ENCODE data around the gene NCKAP1.

Gene NCKAP1

DNA sequence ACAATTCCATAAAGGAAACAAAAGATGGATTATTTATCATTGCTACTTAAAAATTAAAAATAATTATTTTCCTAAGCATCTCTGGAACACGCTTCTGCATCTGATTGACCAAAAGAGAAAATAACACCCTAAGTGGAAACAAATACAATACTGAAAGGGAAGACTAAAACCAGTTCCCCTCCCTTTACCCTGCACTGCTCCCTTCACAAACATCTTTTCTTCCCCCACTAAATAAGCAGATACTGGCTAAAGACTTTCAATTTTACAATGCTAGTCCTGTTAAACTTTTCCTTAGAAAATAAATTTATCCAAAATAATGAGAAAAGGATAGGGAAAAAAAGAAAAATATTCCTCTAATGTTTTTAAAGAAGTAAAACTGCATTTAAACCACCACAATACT is 4.3 kb downstream of the NCKAP1 start:
- H3F3A ChIP-seq (ENCODE audit: insufficient read depth, low read length), result peaks cover 9% of the 10 kb centered on the region; the same call in 1 of the 2 replicates
- no peak overlapping the region for H3K27ac ChIP-seq (ENCODE audit: low read length)
- H3K27me3 ChIP-seq (replicated peaks; ENCODE audit: insufficient read depth, low read length), result peaks cover 89% of the 10 kb centered on the region
- H3K9me3 ChIP-seq (replicated peaks; ENCODE audit: insufficient read depth, low read length), result no peaks in the 10 kb centered on the region
- no peaks in the 10 kb centered on the region for H3K36me3 ChIP-seq (replicated peaks; ENCODE audit: insufficient read depth, low read length)
- H2AFZ ChIP-seq (ENCODE audit: low read length), result no peak overlapping the region
- no peaks in the 10 kb centered on the region for H3K9me2 ChIP-seq (replicated peaks; ENCODE audit: insufficient read depth, low read length)
- no peaks in the 10 kb centered on the region for H3K79me2 ChIP-seq (ENCODE audit: low read length)
- no peak overlapping the region for H3K4me3 ChIP-seq (ENCODE audit: low read length)
- TF ChIP-seq EZH2phosphoT487 (IDR thresholded peaks at IDR 0.05; ENCODE audit: low read length) (no peak), EZH2 (optimal IDR thresholded peaks at IDR 0.05; ENCODE audit: low read depth, low read length) (no peak)
- TF ChIP-seq, protein P1, sequence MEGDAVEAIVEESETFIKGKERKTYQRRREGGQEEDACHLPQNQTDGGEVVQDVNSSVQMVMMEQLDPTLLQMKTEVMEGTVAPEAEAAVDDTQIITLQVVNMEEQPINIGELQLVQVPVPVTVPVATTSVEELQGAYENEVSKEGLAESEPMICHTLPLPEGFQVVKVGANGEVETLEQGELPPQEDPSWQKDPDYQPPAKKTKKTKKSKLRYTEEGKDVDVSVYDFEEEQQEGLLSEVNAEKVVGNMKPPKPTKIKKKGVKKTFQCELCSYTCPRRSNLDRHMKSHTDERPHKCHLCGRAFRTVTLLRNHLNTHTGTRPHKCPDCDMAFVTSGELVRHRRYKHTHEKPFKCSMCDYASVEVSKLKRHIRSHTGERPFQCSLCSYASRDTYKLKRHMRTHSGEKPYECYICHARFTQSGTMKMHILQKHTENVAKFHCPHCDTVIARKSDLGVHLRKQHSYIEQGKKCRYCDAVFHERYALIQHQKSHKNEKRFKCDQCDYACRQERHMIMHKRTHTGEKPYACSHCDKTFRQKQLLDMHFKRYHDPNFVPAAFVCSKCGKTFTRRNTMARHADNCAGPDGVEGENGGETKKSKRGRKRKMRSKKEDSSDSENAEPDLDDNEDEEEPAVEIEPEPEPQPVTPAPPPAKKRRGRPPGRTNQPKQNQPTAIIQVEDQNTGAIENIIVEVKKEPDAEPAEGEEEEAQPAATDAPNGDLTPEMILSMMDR (IDR thresholded peaks at IDR 0.05; ENCODE audit: low read length), result no peak
- peaks cover 7% of the 10 kb centered on the region for H3K4me1 ChIP-seq (ENCODE audit: low read length)
- H4K20me1 ChIP-seq (ENCODE audit: insufficient read depth, low read length), result peaks cover 19% of the 10 kb centered on the region
- H3K9ac ChIP-seq (ENCODE audit: low read length), result no peak overlapping the region
- DNase-seq, result no peak
- H3K4me2 ChIP-seq (ENCODE audit: low read depth, low read length), result no peak overlapping the region

DNA sequence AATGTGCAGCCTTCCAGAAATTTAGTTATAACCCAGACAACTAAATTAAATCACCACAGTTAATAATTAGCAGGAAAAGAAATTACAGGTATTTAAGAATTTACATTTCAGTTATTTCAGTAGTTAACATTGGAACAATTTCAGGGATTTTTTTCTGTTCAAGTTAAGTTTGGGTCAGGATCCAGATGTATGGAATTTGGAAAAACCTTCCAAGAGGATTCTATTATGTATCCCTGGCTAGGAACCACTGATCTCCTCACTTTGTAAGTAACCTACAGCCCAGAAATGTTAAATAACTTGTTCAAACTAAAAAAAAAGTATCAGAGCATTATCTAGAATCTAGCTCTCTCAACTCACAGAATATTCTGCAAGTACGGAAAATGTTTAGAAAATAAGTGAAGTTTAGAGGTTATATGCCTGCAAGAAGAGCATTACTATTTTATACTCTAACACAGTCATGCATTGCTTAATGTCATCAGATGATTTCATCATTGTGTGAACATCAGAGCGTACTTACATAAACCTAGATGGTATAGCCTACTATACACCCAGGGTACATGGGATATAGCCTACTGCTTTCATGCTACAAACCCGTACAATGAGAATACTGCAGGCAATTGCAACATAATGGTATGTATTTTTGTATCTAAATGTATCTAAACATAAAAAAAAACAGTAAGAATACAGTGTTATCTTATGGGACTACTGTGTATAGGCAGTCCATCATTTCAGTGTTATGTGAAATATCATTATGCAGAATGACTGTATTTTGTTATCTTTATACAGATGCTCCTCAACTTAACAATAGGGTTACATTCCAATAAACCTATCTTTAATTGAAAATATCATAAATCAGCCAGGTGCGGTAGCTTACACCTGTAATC is 6.1 kb downstream of the NCKAP1 start:
- no peak overlapping the region for H3K4me2 ChIP-seq (ENCODE audit: low read depth, low read length)
- DNase-seq, result no peak
- peaks cover 7% of the 10 kb centered on the region for H3K4me1 ChIP-seq (ENCODE audit: low read length)
- TF ChIP-seq EZH2 (optimal IDR thresholded peaks at IDR 0.05; ENCODE audit: low read depth, low read length) (no peak), EZH2phosphoT487 (IDR thresholded peaks at IDR 0.05; ENCODE audit: low read length) (no peak)
- TF ChIP-seq, protein P1 (IDR thresholded peaks at IDR 0.05; ENCODE audit: low read length), result no peak
- no peaks in the 10 kb centered on the region for H3K36me3 ChIP-seq (replicated peaks; ENCODE audit: insufficient read depth, low read length)
- no peaks in the 10 kb centered on the region for H3K79me2 ChIP-seq (ENCODE audit: low read length)
- H3K4me3 ChIP-seq (ENCODE audit: low read length), result no peak overlapping the region
- no peak overlapping the region for H3K9ac ChIP-seq (ENCODE audit: low read length)
- no peak overlapping the region for H3K27ac ChIP-seq (ENCODE audit: low read length)
- peaks cover 9% of the 10 kb centered on the region; the same call in 1 of the 2 replicates for H3F3A ChIP-seq (ENCODE audit: insufficient read depth, low read length)
- H4K20me1 ChIP-seq (ENCODE audit: insufficient read depth, low read length), result peaks cover 17% of the 10 kb centered on the region
- no peaks in the 10 kb centered on the region for H3K9me3 ChIP-seq (replicated peaks; ENCODE audit: insufficient read depth, low read length)
- peaks cover 79% of the 10 kb centered on the region for H3K27me3 ChIP-seq (replicated peaks; ENCODE audit: insufficient read depth, low read length)
- H2AFZ ChIP-seq (ENCODE audit: low read length), result no peak overlapping the region
- H3K9me2 ChIP-seq (replicated peaks; ENCODE audit: insufficient read depth, low read length), result no peaks in the 10 kb centered on the region

DNA sequence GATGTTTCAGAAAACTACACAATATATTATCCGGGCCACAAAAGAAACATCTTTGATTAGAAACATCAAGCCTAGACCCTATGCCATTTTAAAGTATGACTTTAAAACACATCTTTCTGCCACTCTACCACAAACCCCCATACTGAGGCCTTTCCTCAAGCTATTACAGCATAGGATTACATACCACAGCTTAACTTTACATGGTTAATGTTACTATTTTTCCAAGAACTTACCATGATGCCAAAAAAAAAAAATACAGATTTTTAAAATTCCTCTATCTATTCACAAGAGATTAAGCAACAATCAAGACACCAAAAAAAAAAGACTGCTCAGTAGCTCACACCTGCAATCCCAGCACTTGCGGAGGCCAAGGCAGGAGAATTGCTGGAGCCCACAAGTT is 9.0 kb downstream of the NCKAP1 start:
- Histone ChIP-seq H3K4me3 (ENCODE audit: low read length) (no peak overlapping the region), H3K4me2 (ENCODE audit: low read depth, low read length) (no peak overlapping the region), H3K79me2 (ENCODE audit: low read length) (no peaks in the 10 kb centered on the region), H3K9ac (ENCODE audit: low read length) (no peak overlapping the region), H3K36me3 (replicated peaks; ENCODE audit: insufficient read depth, low read length) (no peaks in the 10 kb centered on the region), H3K4me1 (ENCODE audit: low read length) (no peaks in the 10 kb centered on the region), H3K9me3 (replicated peaks; ENCODE audit: insufficient read depth, low read length) (no peaks in the 10 kb centered on the region), H3K27me3 (replicated peaks; ENCODE audit: insufficient read depth, low read length) (peaks cover 50% of the 10 kb centered on the region), H3F3A (ENCODE audit: insufficient read depth, low read length) (no peaks in the 10 kb centered on the region), H3K27ac (ENCODE audit: low read length) (no peak overlapping the region), H2AFZ (ENCODE audit: low read length) (no peak overlapping the region), H3K9me2 (replicated peaks; ENCODE audit: insufficient read depth, low read length) (no peaks in the 10 kb centered on the region), H4K20me1 (ENCODE audit: insufficient read depth, low read length) (no peaks in the 10 kb centered on the region)
- DNase-seq, result no peak
- TF ChIP-seq EZH2phosphoT487 (IDR thresholded peaks at IDR 0.05; ENCODE audit: low read length) (no peak), EZH2 (optimal IDR thresholded peaks at IDR 0.05; ENCODE audit: low read depth, low read length) (no peak)
- TF ChIP-seq, protein P1 (IDR thresholded peaks at IDR 0.05; ENCODE audit: low read length), result no peak

All from MM.1S (cell line).